ENCODE data around the gene WDHD1. TPM values are rescaled to one million over a fixed set of nuclear protein-coding genes. Genes with fewer than 3 reads are reported as not detected.

The WDHD1 gene
- total and polyA plus RNA-seq, 2 experiments from 2014 or later, result 4.9 to 7.4 TPM

- H3K36me3 ChIP-seq, result no peaks in the 10 kb centered on the region
- no peak overlapping the region for H3K27ac ChIP-seq
- no peaks in the 10 kb centered on the region for H3K4me1 ChIP-seq (ENCODE audit: low read depth)
- no peak for DNase-seq (ENCODE audit: low read depth in 1 of 2, low spot score in 1 of 2)
- no peak for TF ChIP-seq CTCF (IDR thresholded peaks at IDR 0.05; ENCODE audit: low read depth, low read length)
- H3K27me3 ChIP-seq, result no peaks in the 10 kb centered on the region
- H3K4me3 ChIP-seq, result no peak overlapping the region
- no peaks in the 10 kb centered on the region for H3K9me3 ChIP-seq (ENCODE audit: low read depth)
Measured at GRCh38 chr14:54944737-54945391, 82.0 kb downstream of the WDHD1 start.

GRCh38 chr14:54942913-54943312 lies 84.0 kb downstream of the WDHD1 start:
- Histone ChIP-seq H3K4me1 (ENCODE audit: low read depth) (no peaks in the 10 kb centered on the region), H3K27me3 (no peaks in the 10 kb centered on the region), H3K36me3 (no peaks in the 10 kb centered on the region), H3K27ac (no peak overlapping the region), H3K4me3 (no peak overlapping the region), H3K9me3 (ENCODE audit: low read depth) (no peaks in the 10 kb centered on the region)
- TF ChIP-seq CTCF (IDR thresholded peaks at IDR 0.05; ENCODE audit: low read depth, low read length), result no peak
- DNase-seq (ENCODE audit: low read depth in 1 of 2, low spot score in 1 of 2), result no peak

GRCh38 chr14:54936816-54937215 lies 90.1 kb downstream of the WDHD1 start:
- H3K36me3 ChIP-seq, result no peaks in the 10 kb centered on the region
- H3K27me3 ChIP-seq, result no peaks in the 10 kb centered on the region
- no peak overlapping the region for H3K4me3 ChIP-seq
- no peak for DNase-seq (ENCODE audit: low read depth in 1 of 2, low spot score in 1 of 2)
- no peak for TF ChIP-seq CTCF (IDR thresholded peaks at IDR 0.05; ENCODE audit: low read depth, low read length)
- no peaks in the 10 kb centered on the region for H3K4me1 ChIP-seq (ENCODE audit: low read depth)
- no peak overlapping the region for H3K27ac ChIP-seq
- H3K9me3 ChIP-seq (ENCODE audit: low read depth), result no peaks in the 10 kb centered on the region

GRCh38 chr14:54935958-54936357 lies 90.9 kb downstream of the WDHD1 start:
- H3K36me3 ChIP-seq, result no peaks in the 10 kb centered on the region
- no peaks in the 10 kb centered on the region for H3K4me1 ChIP-seq (ENCODE audit: low read depth)
- peak in 1 of 2 donors; percentile 64 for DNase-seq (ENCODE audit: low read depth in 1 of 2, low spot score in 1 of 2)

GRCh38 chr14:54935100-54935499 lies 91.8 kb downstream of the WDHD1 start:
- DNase-seq (ENCODE audit: low read depth in 1 of 2, low spot score in 1 of 2), result no peak
- H3K4me1 ChIP-seq (ENCODE audit: low read depth), result no peaks in the 10 kb centered on the region

More at GRCh38 chr14:54935958-54936357, 90.9 kb downstream of the WDHD1 start:
- Histone ChIP-seq H3K27me3 (no peaks in the 10 kb centered on the region), H3K9me3 (ENCODE audit: low read depth) (no peaks in the 10 kb centered on the region), H3K4me3 (no peak overlapping the region), H3K27ac (no peak overlapping the region)
- TF ChIP-seq CTCF (IDR thresholded peaks at IDR 0.05; ENCODE audit: low read depth, low read length), result no peak

More at GRCh38 chr14:54935100-54935499, 91.8 kb downstream of the WDHD1 start:
- no peaks in the 10 kb centered on the region for H3K9me3 ChIP-seq (ENCODE audit: low read depth)
- no peak for TF ChIP-seq CTCF (IDR thresholded peaks at IDR 0.05; ENCODE audit: low read depth, low read length)
- H3K36me3 ChIP-seq, result no peaks in the 10 kb centered on the region
- no peak overlapping the region for H3K27ac ChIP-seq
- no peaks in the 10 kb centered on the region for H3K27me3 ChIP-seq
- H3K4me3 ChIP-seq, result no peak overlapping the region
